OCI-LY3 (cell line): ENCODE data around the gene PRKCE.

Source experiments
- H2AFZ ChIP-seq: fragments of 200-600, 300-600 bp; shearing (Covaris generic); 2 replicates; pipeline ENCODE4 v1.6.0; 2014; ENCODE audit warnings: antibody characterized with exemption, low read depth, low read length
- H3K27ac ChIP-seq: fragments of 200-600, 300-600 bp; sonication (generic); 2 replicates; pipeline ENCODE4 v1.5.1; 2014; ENCODE audit warnings: mild to moderate bottlenecking, low read length, moderate library complexity, mixed read lengths
- H3K27me3 ChIP-seq: fragments of 200-600, 300-600 bp; sonication (generic); 2 replicates; pipeline ENCODE4 v1.6.1; 2014; ENCODE audit warnings: low read depth, low read length, mixed read lengths
- H3K36me3 ChIP-seq: fragments of 200-600, 300-600 bp; sonication (generic); replicated peaks from 2 replicates; pipeline ENCODE3; 2014; ENCODE audit warnings: low read depth, low read length, mixed read lengths
- H3K4me1 ChIP-seq: fragments of 300-600, 200-600 bp; sonication (generic); 2 replicates; pipeline ENCODE4 v1.6.1; 2014; ENCODE audit warnings: low read length, mixed read lengths
- H3K4me2 ChIP-seq: fragments of 200-600, 300-600 bp; sonication (generic); 2 replicates; pipeline ENCODE4 v1.6.1; 2014; ENCODE audit warnings: low read length, mixed read lengths
- H3K4me3 ChIP-seq: fragments of 300-600, 200-600 bp; sonication (generic); 2 replicates; pipeline ENCODE4 v1.5.1; 2014; ENCODE audit warnings: antibody characterized with exemption, mild to moderate bottlenecking, low read length, moderate library complexity
- H3K79me2 ChIP-seq: fragments of 300-600, 200-600 bp; shearing (Covaris generic); 2 replicates; pipeline ENCODE4 v1.6.1; 2014; ENCODE audit warnings: mild to moderate bottlenecking, low read length, mixed read lengths
- H3K9ac ChIP-seq: fragments of 300-600, 200-600 bp; shearing (Covaris generic); 2 replicates; pipeline ENCODE4 v1.6.0; 2014; ENCODE audit warnings: mild to moderate bottlenecking, low read length, moderate library complexity
- H3K9me3 ChIP-seq: fragments of 200-600, 300-600 bp; shearing (Covaris generic); 2 replicates; pipeline ENCODE4 v1.6.1; 2014; ENCODE audit warnings: low read length, mixed read lengths; ENCODE audit not compliant: insufficient read depth
- H4K20me1 ChIP-seq: fragments of 200-600, 300-600 bp; sonication (generic); 2 replicates; pipeline ENCODE4 v1.6.1; 2016; ENCODE audit warnings: low read length, mixed read lengths; ENCODE audit not compliant: insufficient read depth
- CTCF ChIP-seq: fragments of 200-600, 300-600 bp; sonication (generic); IDR thresholded peaks from 2 replicates; pipeline ENCODE4 v1.5.1; 2014; ENCODE audit warnings: antibody characterized with exemption, low read length, low read depth
- EZH2phosphoT487 ChIP-seq: fragments of 200-600 bp; shearing (Covaris generic); IDR thresholded peaks from 2 replicates; pipeline ENCODE4 v1.6.1; 2018; ENCODE audit warnings: antibody characterized with exemption, mixed run types, low read depth

PRKCE gene

GRCh38 chr2:46091961-46092667, 440.6 kb downstream of the PRKCE start:
- H3K4me3 ChIP-seq: no peak overlapping the region
- H3K27ac ChIP-seq: no peak overlapping the region
- H3K9ac ChIP-seq: no peak overlapping the region
- no peaks in the 10 kb centered on the region for H4K20me1 ChIP-seq
- H3K9me3 ChIP-seq: no peaks in the 10 kb centered on the region
- no peak overlapping the region for H3K4me2 ChIP-seq
- H3K36me3 ChIP-seq: no peaks in the 10 kb centered on the region
- TF ChIP-seq EZH2phosphoT487 (no peak), CTCF (no peak)
- H3K27me3 ChIP-seq: peaks cover 10% of the 10 kb centered on the region; the same call in 1 of the 2 replicates
- no peak overlapping the region for H2AFZ ChIP-seq
- H3K4me1 ChIP-seq: peaks cover 6% of the 10 kb centered on the region
- H3K79me2 ChIP-seq: no peaks in the 10 kb centered on the region

- H4K20me1 ChIP-seq: no peaks in the 10 kb centered on the region
- H3K79me2 ChIP-seq: no peaks in the 10 kb centered on the region
- H3K9me3 ChIP-seq: no peaks in the 10 kb centered on the region
- H3K4me1 ChIP-seq: peaks cover 6% of the 10 kb centered on the region
- no peak overlapping the region for H2AFZ ChIP-seq
- no peak overlapping the region for H3K4me2 ChIP-seq
- TF ChIP-seq EZH2phosphoT487: no peak
- no peak for TF ChIP-seq CTCF
- no peak overlapping the region for H3K4me3 ChIP-seq
- H3K27me3 ChIP-seq: peaks cover 10% of the 10 kb centered on the region; the same call in 1 of the 2 replicates
- no peak overlapping the region for H3K27ac ChIP-seq
- H3K9ac ChIP-seq: no peak overlapping the region
- H3K36me3 ChIP-seq: no peaks in the 10 kb centered on the region
Measured at GRCh38 chr2:46094689-46095088, 443.2 kb downstream of the PRKCE start.

- TF ChIP-seq EZH2phosphoT487 (no peak), CTCF (no peak)
- H3K27ac ChIP-seq: no peak overlapping the region
Measured at GRCh38 chr2:46095830-46096229, 444.4 kb downstream of the PRKCE start.

GRCh38 chr2:46096260-46096659, 444.8 kb downstream of the PRKCE start:
- H3K27ac ChIP-seq: no peak overlapping the region
- no peak overlapping the region for H3K4me2 ChIP-seq
- peaks cover 10% of the 10 kb centered on the region; the same call in 1 of the 2 replicates for H3K27me3 ChIP-seq
- H3K4me3 ChIP-seq: no peak overlapping the region
- H3K79me2 ChIP-seq: no peaks in the 10 kb centered on the region
- H3K4me1 ChIP-seq: peaks cover 6% of the 10 kb centered on the region
- no peak overlapping the region for H3K9ac ChIP-seq
- H2AFZ ChIP-seq: no peak overlapping the region
- no peaks in the 10 kb centered on the region for H4K20me1 ChIP-seq
- no peak for TF ChIP-seq CTCF
- no peak for TF ChIP-seq EZH2phosphoT487
- no peaks in the 10 kb centered on the region for H3K9me3 ChIP-seq
- H3K36me3 ChIP-seq: no peaks in the 10 kb centered on the region

More at GRCh38 chr2:46095830-46096229, 444.4 kb downstream of the PRKCE start:
- no peak overlapping the region for H3K9ac ChIP-seq
- H3K4me2 ChIP-seq: no peak overlapping the region
- H3K79me2 ChIP-seq: no peaks in the 10 kb centered on the region
- no peaks in the 10 kb centered on the region for H3K36me3 ChIP-seq
- H2AFZ ChIP-seq: no peak overlapping the region
- H3K4me3 ChIP-seq: no peak overlapping the region
- no peaks in the 10 kb centered on the region for H4K20me1 ChIP-seq
- H3K9me3 ChIP-seq: no peaks in the 10 kb centered on the region
- H3K4me1 ChIP-seq: peaks cover 6% of the 10 kb centered on the region
- peaks cover 10% of the 10 kb centered on the region; the same call in 1 of the 2 replicates for H3K27me3 ChIP-seq
